ENCODE data around the gene DCHS2.

DCHS2 gene

GRCh38 chr4:154476232-154476631, 15.4 kb downstream of the DCHS2 start:
- Histone ChIP-seq H3K4me3 (ENCODE audit: low read depth in 1 of 2, low read length in 1 of 2) (no peak overlapping the region), H3K36me3 (no peaks in the 10 kb centered on the region), H3K27me3 (peaks cover 3% of the 10 kb centered on the region), H3K9me3 (no peaks in the 10 kb centered on the region), H3K27ac (no peak overlapping the region), H3K4me1 (ENCODE audit: control insufficient read depth in 1 of 2, insufficient read depth in 1 of 2, low read depth in 1 of 2, low read length in 1 of 2) (no peaks in the 10 kb centered on the region)
- TF ChIP-seq CTCF (IDR thresholded peaks at IDR 0.05) = no peak

- H3K27me3 ChIP-seq = peaks cover 3% of the 10 kb centered on the region
- no peaks in the 10 kb centered on the region for H3K36me3 ChIP-seq
These were observed 15.8 kb downstream of the DCHS2 start for GRCh38 chr4:154475820-154476219.

GRCh38 chr4:154473497-154473896, 18.1 kb downstream of the DCHS2 start:
- TF ChIP-seq CTCF (IDR thresholded peaks at IDR 0.05) = no peak
- no peaks in the 10 kb centered on the region for H3K36me3 ChIP-seq
- H3K9me3 ChIP-seq = no peaks in the 10 kb centered on the region
- no peak overlapping the region for H3K4me3 ChIP-seq (ENCODE audit: low read depth in 1 of 2, low read length in 1 of 2)
- H3K27me3 ChIP-seq = peaks cover under 1% of the 10 kb centered on the region
- H3K27ac ChIP-seq = no peak overlapping the region
- H3K4me1 ChIP-seq (ENCODE audit: control insufficient read depth in 1 of 2, insufficient read depth in 1 of 2, low read depth in 1 of 2, low read length in 1 of 2) = no peaks in the 10 kb centered on the region

More at GRCh38 chr4:154475820-154476219, 15.8 kb downstream of the DCHS2 start:
- no peaks in the 10 kb centered on the region for H3K4me1 ChIP-seq (ENCODE audit: control insufficient read depth in 1 of 2, insufficient read depth in 1 of 2, low read depth in 1 of 2, low read length in 1 of 2)
- no peak for TF ChIP-seq CTCF (IDR thresholded peaks at IDR 0.05)
- no peaks in the 10 kb centered on the region for H3K9me3 ChIP-seq
- H3K27ac ChIP-seq = no peak overlapping the region
- H3K4me3 ChIP-seq (ENCODE audit: low read depth in 1 of 2, low read length in 1 of 2) = no peak overlapping the region

- H3K27me3 ChIP-seq = no peaks in the 10 kb centered on the region
- no peak overlapping the region for H3K27ac ChIP-seq
- TF ChIP-seq CTCF (IDR thresholded peaks at IDR 0.05) = no peak
- H3K36me3 ChIP-seq = no peaks in the 10 kb centered on the region
- H3K4me1 ChIP-seq (ENCODE audit: control insufficient read depth in 1 of 2, insufficient read depth in 1 of 2, low read depth in 1 of 2, low read length in 1 of 2) = no peaks in the 10 kb centered on the region
- H3K4me3 ChIP-seq (ENCODE audit: low read depth in 1 of 2, low read length in 1 of 2) = no peak overlapping the region
- H3K9me3 ChIP-seq = no peaks in the 10 kb centered on the region
These were observed 18.7 kb downstream of the DCHS2 start for GRCh38 chr4:154472858-154473257.

GRCh38 chr4:154471526-154472331, 19.9 kb downstream of the DCHS2 start:
- no peak overlapping the region for H3K27ac ChIP-seq
- H3K36me3 ChIP-seq = no peaks in the 10 kb centered on the region
- TF ChIP-seq CTCF (IDR thresholded peaks at IDR 0.05) = no peak
- no peak overlapping the region for H3K4me3 ChIP-seq (ENCODE audit: low read depth in 1 of 2, low read length in 1 of 2)
- no peaks in the 10 kb centered on the region for H3K27me3 ChIP-seq
- H3K4me1 ChIP-seq (ENCODE audit: control insufficient read depth in 1 of 2, insufficient read depth in 1 of 2, low read depth in 1 of 2, low read length in 1 of 2) = no peaks in the 10 kb centered on the region
- no peaks in the 10 kb centered on the region for H3K9me3 ChIP-seq
